K562 (cell line): ENCODE results near the gene AGPAT2. TPM values are rescaled to one million over a fixed set of nuclear protein-coding genes. Genes with fewer than 3 reads are reported as not detected.

Experiments used
- CC2D1A ChIP-seq: fragments of 450-650 bp; IDR thresholded peaks from 2 replicates; pipeline ENCODE4 v1.6.1; 2017; ENCODE audit warnings: mild to moderate bottlenecking
- ELF2 ChIP-seq: fragments of 250-450 bp; sonication (Bioruptor Pico); IDR thresholded peaks from 2 replicates; pipeline ENCODE4 v1.5.0; 2021; ENCODE audit warnings: mild to moderate bottlenecking
- EZH2 ChIP-seq: IDR thresholded peaks from 2 replicates; pipeline ENCODE4 v1.6.1; 2012; ENCODE audit warnings: low read depth, mild to moderate bottlenecking, inconsistent platforms, low read length, borderline replicate concordance
- FOS ChIP-seq: IDR thresholded peaks from 3 replicates; pipeline ENCODE4 v1.6.1; 2011; ENCODE audit not compliant: insufficient read length; ENCODE audit errors: extremely low read depth
- HMG20A ChIP-seq: fragments of 450-650 bp; formaldehyde crosslinking; conservative IDR thresholded peaks from 2 replicates; pipeline ENCODE4 v1.4.0; 2020; ENCODE audit warnings: mild to moderate bottlenecking, mixed read lengths
- KDM5B ChIP-seq: fragments of 200-600 bp; sonication (generic); IDR thresholded peaks from 2 replicates; pipeline ENCODE4 v1.6.1; 2012; ENCODE audit warnings: low read depth, mild to moderate bottlenecking, moderate library complexity, low read length, control low read depth, inconsistent platforms; ENCODE audit not compliant: insufficient replicate concordance
- MTA3 ChIP-seq: fragments of 450-650 bp; formaldehyde crosslinking; IDR thresholded peaks from 2 replicates; pipeline ENCODE4 v1.6.1; 2017; ENCODE audit warnings: mild to moderate bottlenecking, borderline replicate concordance
- PHF8 ChIP-seq: fragments of 200-600 bp; sonication (generic); IDR thresholded peaks from 2 replicates; pipeline ENCODE4 v1.6.1; 2012; ENCODE audit warnings: mixed run types, mild to moderate bottlenecking, inconsistent platforms, low read length, moderate library complexity, borderline replicate concordance
- POLR2AphosphoS2 ChIP-seq: IDR thresholded peaks from 2 replicates; pipeline ENCODE4 v1.6.1; 2012; ENCODE audit warnings: low read length, improper control_type of control experiment
- PYGO2 ChIP-seq: fragments of 450-650 bp; IDR thresholded peaks from 2 replicates; pipeline ENCODE4 v1.6.1; 2016; ENCODE audit warnings: mild to moderate bottlenecking, missing genetic modification characterization, moderate library complexity, missing compliant biosample characterization
- RAD21 ChIP-seq, 2 experiments: fragments of 250-450 bp in 1 of 2; fragments of 450-650 bp in 1 of 2; sonication (Bioruptor Pico) in 1 of 2; formaldehyde crosslinking in 1 of 2; IDR thresholded peaks in 1 of 2; conservative IDR thresholded peaks in 1 of 2; 2 replicates each; pipeline versions ENCODE4 v1.4.0 to v1.8.0; 2020 to 2022; ENCODE audit warnings: mild to moderate bottlenecking in 2 of 2, moderate library complexity in 1 of 2
- RBM14 ChIP-seq: fragments of 200-400 bp; formaldehyde crosslinking; IDR thresholded peaks from 2 replicates; pipeline ENCODE4 v1.6.1; 2018; ENCODE audit warnings: low read depth, mild to moderate bottlenecking, low read length, moderate library complexity, borderline replicate concordance; ENCODE audit not compliant: insufficient read depth
- SETDB1 ChIP-seq: IDR thresholded peaks from one replicate; pipeline ENCODE4 v1.6.1; 2012; ENCODE audit warnings: low read length, control low read depth, inconsistent platforms
- SMARCB1 ChIP-seq: IDR thresholded peaks from 2 replicates; pipeline ENCODE4 v1.6.1; 2011; ENCODE audit warnings: improper control_type of control experiment, low read depth; ENCODE audit not compliant: insufficient read length
- ZBED1 ChIP-seq: IDR thresholded peaks from 2 replicates; pipeline ENCODE4 v1.6.1; 2014
- ZC3H8 ChIP-seq: fragments of 450-650 bp; IDR thresholded peaks from 2 replicates; pipeline ENCODE4 v1.6.1; 2017
- ZKSCAN8 ChIP-seq: fragments of 200-800 bp; sonication (Bioruptor generic); IDR thresholded peaks from 2 replicates; pipeline ENCODE4 v1.6.1; 2016; ENCODE audit warnings: missing genetic modification characterization, missing compliant biosample characterization
- ZNF274 ChIP-seq: IDR thresholded peaks from 2 replicates; pipeline ENCODE4 v1.6.1; 2011; ENCODE audit warnings: low read depth, mild to moderate bottlenecking, low read length, moderate library complexity, borderline replicate concordance
- ZNF444 ChIP-seq: fragments of 250-450 bp; sonication (Bioruptor Pico); IDR thresholded peaks from 2 replicates; pipeline ENCODE4 v1.4.0; 2020; ENCODE audit warnings: mild to moderate bottlenecking, moderate library complexity
- ZNF696 ChIP-seq: fragments of 250-450 bp; sonication (Bioruptor Pico); conservative IDR thresholded peaks from 2 replicates; pipeline ENCODE4 v1.4.0; 2020; ENCODE audit warnings: mild to moderate bottlenecking, moderate library complexity
- ZNF717 ChIP-seq: fragments of 250-450 bp; sonication (Bioruptor Pico); IDR thresholded peaks from 2 replicates; pipeline ENCODE4 v1.5.0; 2021
- ZNF77 ChIP-seq: fragments of 250-450 bp; sonication (Bioruptor Pico); IDR thresholded peaks from 2 replicates; pipeline ENCODE4 v1.5.0; 2020
- polyA plus RNA-seq, 8 experiments: library from polyadenylated mRNA; depleted of rRNA in 4 of 8; stranded (reverse) in 5 of 8; unstranded in 3 of 8; fragments of >200 nt; fragmentation: Nextera tagmentation in 2 of 8; fragmentation: Illumina TruSeq in 1 of 8; extraction: Ambion mirVana in 2 of 8; extraction: Trizol in 1 of 8; gene quantifications; 2 replicates each; pipeline versions ENCODE4 v1.2.1 to v1.2.3, GENCODE V29; 2011 to 2014; ENCODE audit warnings: inconsistent platforms in 1 of 8, missing spikeins in 1 of 8
- total RNA-seq, 7 experiments: library from RNA; depleted of rRNA in 6 of 7; stranded (reverse); fragments of >200 nt in 6 of 7; fragmentation: Illumina TruSeq in 2 of 7; extraction: Trizol in 2 of 7; gene quantifications; 2 replicates each; pipeline versions ENCODE4 v1.2.1 to v1.2.3, GENCODE V29; 2011 to 2021; ENCODE audit warnings: low replicate concordance in 1 of 7
- TF ChIP-seq, protein P1 (sequence below): fragments of 450-650 bp; IDR thresholded peaks from 2 replicates; pipeline ENCODE4 v1.6.1; 2017; ENCODE audit warnings: antibody characterized with exemption
- TF ChIP-seq, protein P2 (sequence below): fragments of 250-450 bp; sonication (Bioruptor Pico); IDR thresholded peaks from 2 replicates; pipeline ENCODE4 v1.6.1; 2021; ENCODE audit warnings: mild to moderate bottlenecking
- TF ChIP-seq, protein P3 (sequence below): fragments of 450-650 bp; conservative IDR thresholded peaks from 2 replicates; pipeline ENCODE4 v1.6.1; 2016; ENCODE audit warnings: missing genetic modification characterization, low read depth, mild to moderate bottlenecking, missing compliant biosample characterization, moderate library complexity
- TF ChIP-seq, protein P4 (sequence below): IDR thresholded peaks from 3 replicates; pipeline ENCODE4 v1.6.1; 2011; ENCODE audit warnings: borderline replicate concordance, mild to moderate bottlenecking; ENCODE audit not compliant: insufficient read length, insufficient read depth

The AGPAT2 gene
- total and polyA plus RNA-seq, 9 of the 15 experiments (the other 6 are each of a cell fraction or from before 2014, with no cell fraction given) = 0.13 to 54.5 (median 23.9) TPM

DNA sequence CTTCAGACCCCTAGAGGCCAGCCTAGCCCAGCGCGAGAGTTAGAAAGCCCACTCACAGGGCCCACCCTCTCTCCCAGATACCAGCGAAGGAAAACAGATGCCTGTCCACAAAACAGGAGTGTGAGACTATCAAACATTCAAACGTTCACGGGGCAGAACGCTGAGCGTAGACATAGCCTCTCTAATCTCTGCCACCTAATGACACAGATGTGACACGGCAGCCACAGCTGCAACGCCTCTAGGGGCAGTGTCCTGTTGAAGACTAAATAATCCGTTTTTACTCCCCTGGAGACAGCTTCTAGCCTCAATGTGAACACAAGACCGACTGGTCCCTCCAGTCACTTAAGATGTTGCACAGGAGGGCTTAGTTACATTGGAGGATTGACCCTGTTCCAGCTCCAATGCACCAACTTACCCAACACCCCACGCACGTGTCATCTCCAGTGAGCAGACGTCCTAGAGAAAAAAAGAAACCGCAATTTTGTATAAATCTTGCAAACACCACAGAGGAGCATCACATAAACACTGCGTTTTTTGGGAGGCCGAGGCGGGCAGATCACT is 39.5 kb upstream of the AGPAT2 start (continued):
- TF ChIP-seq, protein P1, sequence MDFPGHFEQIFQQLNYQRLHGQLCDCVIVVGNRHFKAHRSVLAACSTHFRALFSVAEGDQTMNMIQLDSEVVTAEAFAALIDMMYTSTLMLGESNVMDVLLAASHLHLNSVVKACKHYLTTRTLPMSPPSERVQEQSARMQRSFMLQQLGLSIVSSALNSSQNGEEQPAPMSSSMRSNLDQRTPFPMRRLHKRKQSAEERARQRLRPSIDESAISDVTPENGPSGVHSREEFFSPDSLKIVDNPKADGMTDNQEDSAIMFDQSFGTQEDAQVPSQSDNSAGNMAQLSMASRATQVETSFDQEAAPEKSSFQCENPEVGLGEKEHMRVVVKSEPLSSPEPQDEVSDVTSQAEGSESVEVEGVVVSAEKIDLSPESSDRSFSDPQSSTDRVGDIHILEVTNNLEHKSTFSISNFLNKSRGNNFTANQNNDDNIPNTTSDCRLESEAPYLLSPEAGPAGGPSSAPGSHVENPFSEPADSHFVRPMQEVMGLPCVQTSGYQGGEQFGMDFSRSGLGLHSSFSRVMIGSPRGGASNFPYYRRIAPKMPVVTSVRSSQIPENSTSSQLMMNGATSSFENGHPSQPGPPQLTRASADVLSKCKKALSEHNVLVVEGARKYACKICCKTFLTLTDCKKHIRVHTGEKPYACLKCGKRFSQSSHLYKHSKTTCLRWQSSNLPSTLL = no peak
- TF ChIP-seq PYGO2 (no peak), RAD21 (CRISPR knock-in tag; conservative IDR thresholded peaks at IDR 0.05 in 1 of 2, IDR thresholded peaks at IDR 0.05 in 1 of 2) (peak in 1 of 2 experiments; percentile 26; a peak in 1 of 4 replicates), ELF2 (CRISPR knock-in tag) (no peak), SMARCB1 (no peak), ZNF444 (CRISPR knock-in tag) (no peak), ZKSCAN8 (CRISPR knock-in tag) (no peak), ZNF696 (CRISPR knock-in tag) (no peak), RBM14 (no peak), PHF8 (no peak), KDM5B (peak; percentile 5), CC2D1A (no peak), ZNF717 (CRISPR knock-in tag) (no peak), HMG20A (CRISPR knock-in tag) (no peak), ZNF77 (CRISPR knock-in tag) (no peak), FOS (no peak), ZC3H8 (no peak), EZH2 (no peak), ZNF274 (no peak), POLR2AphosphoS2 (no peak), ZBED1 (no peak), MTA3 (no peak), SETDB1 (no peak)
- TF ChIP-seq, protein P2, sequence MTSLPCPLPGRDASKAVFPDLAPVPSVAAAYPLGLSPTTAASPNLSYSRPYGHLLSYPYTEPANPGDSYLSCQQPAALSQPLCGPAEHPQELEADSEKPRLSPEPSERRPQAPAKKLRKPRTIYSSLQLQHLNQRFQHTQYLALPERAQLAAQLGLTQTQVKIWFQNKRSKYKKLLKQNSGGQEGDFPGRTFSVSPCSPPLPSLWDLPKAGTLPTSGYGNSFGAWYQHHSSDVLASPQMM (CRISPR knock-in tag) = no peak
- TF ChIP-seq, protein P3, sequence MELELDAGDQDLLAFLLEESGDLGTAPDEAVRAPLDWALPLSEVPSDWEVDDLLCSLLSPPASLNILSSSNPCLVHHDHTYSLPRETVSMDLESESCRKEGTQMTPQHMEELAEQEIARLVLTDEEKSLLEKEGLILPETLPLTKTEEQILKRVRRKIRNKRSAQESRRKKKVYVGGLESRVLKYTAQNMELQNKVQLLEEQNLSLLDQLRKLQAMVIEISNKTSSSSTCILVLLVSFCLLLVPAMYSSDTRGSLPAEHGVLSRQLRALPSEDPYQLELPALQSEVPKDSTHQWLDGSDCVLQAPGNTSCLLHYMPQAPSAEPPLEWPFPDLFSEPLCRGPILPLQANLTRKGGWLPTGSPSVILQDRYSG (tag) = no peak
- TF ChIP-seq, protein P4, sequence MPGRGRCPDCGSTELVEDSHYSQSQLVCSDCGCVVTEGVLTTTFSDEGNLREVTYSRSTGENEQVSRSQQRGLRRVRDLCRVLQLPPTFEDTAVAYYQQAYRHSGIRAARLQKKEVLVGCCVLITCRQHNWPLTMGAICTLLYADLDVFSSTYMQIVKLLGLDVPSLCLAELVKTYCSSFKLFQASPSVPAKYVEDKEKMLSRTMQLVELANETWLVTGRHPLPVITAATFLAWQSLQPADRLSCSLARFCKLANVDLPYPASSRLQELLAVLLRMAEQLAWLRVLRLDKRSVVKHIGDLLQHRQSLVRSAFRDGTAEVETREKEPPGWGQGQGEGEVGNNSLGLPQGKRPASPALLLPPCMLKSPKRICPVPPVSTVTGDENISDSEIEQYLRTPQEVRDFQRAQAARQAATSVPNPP = no peak
